NOMO-1 (cell line): ENCODE data around the gene HIGD2A.

Experiments used
- DNase-seq, 2 experiments: peaks; one replicate each; lab custom pipeline; 2025; ENCODE audit not compliant: unreplicated experiment in 2 of 2; lab: John Stamatoyannopoulos, UW

The HIGD2A gene, protein sequence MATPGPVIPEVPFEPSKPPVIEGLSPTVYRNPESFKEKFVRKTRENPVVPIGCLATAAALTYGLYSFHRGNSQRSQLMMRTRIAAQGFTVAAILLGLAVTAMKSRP

DNA sequence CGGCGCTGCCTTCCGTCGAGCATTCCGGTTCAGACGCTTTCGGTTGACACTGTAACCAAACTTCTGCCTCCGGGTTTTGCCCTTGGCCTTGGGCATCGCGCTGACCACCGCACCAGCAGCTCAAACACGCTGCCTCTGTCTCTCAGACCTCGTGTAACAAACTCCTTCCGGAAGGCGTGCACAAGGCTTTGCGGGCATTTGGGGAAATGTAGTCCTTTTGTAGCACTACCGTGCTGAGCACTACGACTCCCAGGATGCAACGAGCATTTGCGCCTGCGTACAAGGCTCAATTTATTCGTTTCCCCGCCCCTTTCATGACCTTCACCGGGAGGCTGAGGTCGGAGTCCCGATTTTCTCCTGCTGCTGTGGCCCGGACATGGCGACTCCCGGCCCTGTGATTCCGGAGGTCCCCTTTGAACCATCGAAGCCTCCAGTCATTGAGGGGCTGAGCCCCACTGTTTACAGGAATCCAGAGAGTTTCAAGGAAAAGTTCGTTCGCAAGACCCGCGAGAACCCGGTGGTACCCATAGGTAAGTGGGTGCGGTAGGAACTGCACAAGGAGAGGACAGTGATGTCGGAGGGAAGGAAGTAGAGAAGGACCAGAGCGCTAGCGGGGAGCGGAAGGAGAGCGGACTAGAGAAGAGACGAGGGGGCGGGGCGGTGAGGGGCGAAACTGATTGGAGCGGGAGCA, at the start of gene HIGD2A, which contains the start of gene NOP16:
Gene HIGD2A, plus strand, starts transcription at position 308 of the 691 bp plus-strand sequence. Its CDS starts 69 bp downstream, at position 377.
Gene NOP16, minus strand, starts transcription at position 155 of the 691 bp plus-strand sequence. Its CDS starts 59 bp downstream, at position 96.
- DNase-seq, result peak; percentile 98

DNA sequence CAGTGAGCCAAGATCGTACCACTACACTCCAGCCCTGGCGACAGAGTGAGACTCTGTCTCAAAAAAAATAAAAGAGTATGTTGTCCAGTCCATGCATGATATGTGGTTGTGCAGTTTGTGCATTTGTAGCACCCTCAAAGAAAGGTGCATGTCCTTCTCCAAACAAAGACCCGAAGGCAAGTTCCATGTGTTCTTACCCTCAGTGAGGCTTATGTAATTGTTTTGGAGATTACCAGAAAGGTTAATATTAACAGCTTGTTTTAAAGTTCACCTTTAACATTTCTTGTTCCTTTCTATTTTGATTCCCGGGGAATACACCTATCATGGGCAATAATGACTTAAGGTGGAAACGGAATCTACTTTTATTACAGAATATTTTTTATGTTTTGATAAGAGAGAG, 49.2 kb upstream of the HIGD2A start:
- no peak for DNase-seq

- no peak for DNase-seq
Measured at GRCh38 chr5:176341325-176342157, 47.0 kb upstream of the HIGD2A start.

DNA sequence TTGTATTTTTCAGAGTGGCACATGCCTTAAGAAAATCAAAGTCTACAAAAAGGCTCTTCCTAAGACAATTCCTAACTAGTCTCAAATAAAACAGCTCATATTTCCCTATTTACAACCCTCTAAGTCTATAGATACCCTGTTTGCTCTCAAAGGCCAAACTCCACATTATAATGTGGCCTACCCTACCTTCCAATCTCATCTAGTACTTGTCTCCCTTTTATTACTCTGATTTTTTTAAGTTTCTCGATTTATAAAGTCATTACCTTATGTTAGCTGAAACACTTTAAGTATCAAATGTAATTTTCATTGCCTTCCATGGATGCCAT, 46.4 kb upstream of the HIGD2A start:
- no peak for DNase-seq

- no peak for DNase-seq
Measured at GRCh38 chr5:176342766-176343458, 45.6 kb upstream of the HIGD2A start.

GRCh38 chr5:176350416-176350815, 38.1 kb upstream of the HIGD2A start:
- DNase-seq, result no peak

DNA sequence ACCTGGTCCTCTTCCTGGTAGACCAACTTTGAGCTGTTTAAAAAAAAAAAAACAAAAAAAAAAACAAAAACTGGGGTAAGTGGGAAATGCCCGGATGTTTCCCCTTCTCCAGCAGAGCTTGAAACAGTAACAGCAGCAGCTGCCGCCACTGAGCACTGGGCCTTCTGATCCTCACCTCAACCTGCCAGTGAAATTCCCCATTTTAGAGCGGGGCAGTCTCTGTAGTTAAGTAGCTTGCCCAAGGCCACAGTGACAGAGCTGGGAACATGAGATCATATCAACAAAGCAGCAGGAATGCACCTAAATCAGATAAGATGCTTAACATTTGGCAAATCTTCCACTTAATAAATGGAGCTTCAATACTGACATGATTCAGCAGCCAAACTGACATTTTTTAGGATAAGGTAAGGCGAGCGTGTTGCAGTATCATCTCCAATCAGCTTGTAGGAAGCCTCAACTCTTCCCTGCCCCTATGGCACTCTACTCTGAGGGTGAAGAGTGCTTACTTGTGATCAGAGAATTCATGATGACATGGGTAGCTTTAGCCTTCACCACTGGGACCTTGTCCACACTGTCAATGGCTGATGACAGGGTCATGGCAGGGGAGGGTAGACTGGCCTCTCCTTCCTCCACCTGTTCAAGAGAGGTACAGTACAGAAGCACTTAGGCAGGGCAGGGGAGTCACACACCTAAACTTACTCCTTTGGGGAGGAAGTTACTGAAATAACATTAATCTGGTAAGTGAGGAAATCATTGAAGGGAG, 36.3 kb upstream of the HIGD2A start:
- no peak for DNase-seq

GRCh38 chr5:176353533-176353932, 35.0 kb upstream of the HIGD2A start:
- no peak for DNase-seq

DNA sequence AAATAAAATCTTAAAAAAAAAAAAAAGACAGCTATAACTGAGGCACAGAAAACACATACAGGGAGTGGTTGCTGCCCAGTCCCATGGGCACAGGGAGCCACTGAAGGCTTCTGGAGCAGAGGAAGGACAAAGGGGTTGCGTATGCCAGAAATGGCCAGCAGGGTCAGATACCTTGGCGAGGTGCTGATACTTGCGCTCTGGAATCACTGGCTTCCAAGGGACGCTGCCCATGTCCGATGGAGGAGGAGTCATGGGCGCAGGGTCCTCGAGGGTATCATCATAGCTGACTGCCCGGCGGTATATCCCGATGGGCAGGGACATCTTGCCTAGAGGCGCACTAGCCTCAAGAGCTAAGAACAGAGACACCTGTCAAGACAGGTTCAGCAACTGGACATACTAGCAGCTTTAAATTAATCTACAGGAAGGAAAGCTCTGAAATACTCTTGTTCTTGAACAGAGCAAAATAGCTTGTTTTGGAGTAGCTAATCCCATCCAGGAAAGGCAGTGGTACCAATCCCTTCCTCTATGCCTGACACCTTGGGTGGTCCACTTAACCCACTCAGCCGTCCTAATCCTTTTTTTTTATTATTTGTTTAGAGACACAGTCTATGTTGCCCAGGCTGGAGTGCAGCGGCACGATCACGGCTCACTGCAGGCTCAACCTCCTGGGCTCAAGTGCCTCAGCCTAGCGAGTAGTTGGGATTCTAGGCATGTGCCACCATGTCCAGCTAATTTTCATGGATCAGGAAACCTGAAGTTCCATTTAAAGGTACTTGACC, 33.0 kb upstream of the HIGD2A start:
- no peak for DNase-seq

DNA sequence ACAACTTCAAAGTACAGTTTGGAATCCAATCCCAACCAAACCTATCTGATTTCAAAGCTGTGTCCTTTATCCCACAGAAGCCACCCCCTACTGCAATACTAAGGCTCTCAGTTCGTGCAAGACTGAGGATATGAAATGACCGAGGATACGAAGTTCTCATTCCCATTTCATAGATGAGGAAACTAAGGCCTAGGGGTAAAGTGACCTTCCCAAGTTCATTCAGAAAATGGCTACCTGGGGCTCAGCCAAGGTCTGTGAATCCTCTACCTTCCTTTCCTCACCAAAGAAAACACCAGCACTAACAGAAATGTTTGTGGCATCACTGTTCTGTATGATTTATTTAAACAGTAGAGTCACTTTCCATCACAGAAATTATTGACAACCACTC, 32.4 kb upstream of the HIGD2A start:
- no peak for DNase-seq

GRCh38 chr5:176359658-176360057, 28.9 kb upstream of the HIGD2A start:
- no peak for DNase-seq

GRCh38 chr5:176360894-176361436, 27.6 kb upstream of the HIGD2A start:
- DNase-seq, result no peak

DNA sequence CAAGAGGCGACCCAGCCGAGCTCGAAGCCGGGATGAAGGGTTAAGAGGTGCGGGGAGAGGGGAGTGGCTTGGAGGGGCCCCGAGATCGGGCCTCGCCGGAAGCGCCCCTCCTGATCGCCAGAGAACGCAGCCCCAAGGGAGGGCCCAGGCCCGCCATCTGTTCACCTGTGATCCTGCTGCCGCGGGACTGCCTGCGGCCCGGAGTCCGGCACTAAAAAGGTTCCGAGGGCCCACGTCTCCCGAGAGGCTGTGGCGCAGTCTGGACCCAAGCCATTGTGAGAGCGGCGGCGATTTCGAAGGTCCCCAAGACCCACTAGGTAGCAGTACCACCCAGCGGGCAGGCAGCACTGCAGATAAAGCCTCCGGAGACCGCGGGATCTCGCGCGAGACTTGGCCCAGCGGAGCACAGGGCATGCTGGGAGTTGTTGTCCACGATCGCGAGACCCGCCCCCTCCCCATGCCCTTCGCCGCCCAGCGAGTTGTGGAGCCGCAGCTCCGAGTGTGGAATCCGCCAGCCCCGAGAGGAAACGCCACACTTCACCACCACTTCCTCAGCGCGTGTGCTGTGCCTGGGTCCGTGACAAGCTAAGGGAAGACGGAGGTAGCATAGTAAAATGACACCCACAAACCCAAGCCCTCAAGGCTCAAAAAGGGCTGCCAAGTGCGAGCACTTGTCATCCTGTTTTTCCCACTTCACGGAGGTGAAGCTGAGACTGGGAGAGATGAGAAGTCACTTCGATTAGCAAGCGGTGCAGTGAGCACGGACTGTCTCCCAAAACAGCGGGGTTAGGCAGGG, 26.9 kb upstream of the HIGD2A start, which contains the start of gene KIAA1191:
Gene KIAA1191, minus strand, starts transcription at position 328 of the 796 bp plus-strand sequence. CDS start 2,256 bp downstream, outside the sequence.
- DNase-seq, result peak; percentile 90

GRCh38 chr5:176362233-176362490, 26.4 kb upstream of the HIGD2A start:
- DNase-seq, result peak in 1 of 2 experiments; percentile 44

- no peak for DNase-seq
Measured at GRCh38 chr5:176364765-176365350, 23.7 kb upstream of the HIGD2A start.

- no peak for DNase-seq
Measured at GRCh38 chr5:176365351-176366231, 23.0 kb upstream of the HIGD2A start, which contains the start of gene ARL10. Gene ARL10, plus strand, starts transcription at chr5:176365487. Its CDS starts 77 bp downstream, at chr5:176365564.

DNA sequence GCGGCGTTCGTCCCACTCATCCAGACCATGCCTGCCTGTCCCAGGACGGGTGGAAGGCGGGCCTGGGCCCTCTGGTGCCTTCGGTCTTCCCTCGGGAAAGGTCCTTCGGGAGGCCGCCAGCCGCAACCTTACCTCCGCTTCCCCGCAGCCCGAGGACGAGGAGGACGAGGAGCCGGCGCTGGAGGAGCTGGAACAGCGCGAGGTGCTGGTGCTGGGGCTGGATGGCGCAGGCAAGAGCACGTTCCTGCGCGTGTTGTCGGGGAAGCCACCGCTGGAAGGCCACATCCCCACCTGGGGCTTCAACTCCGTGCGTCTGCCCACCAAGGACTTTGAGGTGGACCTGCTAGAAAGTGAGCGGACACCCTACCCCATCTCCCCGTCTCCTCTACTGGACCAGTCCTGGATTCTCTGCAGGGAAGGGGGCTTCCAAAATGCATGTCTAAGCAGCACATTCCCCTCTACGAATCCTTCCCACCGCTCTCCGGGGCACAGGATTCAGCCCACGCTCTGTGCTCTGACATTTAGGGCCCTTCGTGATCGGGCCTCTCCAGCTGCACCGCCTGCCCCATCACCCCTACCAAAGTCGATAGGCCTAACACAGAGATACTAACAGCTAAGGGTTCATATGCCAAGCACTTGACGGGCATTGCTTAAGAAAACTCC, 22.2 kb upstream of the HIGD2A start:
- DNase-seq, result no peak
